K562 (cell line): ENCODE data around the gene RAB3GAP2. TPM values are rescaled to one million over a fixed set of nuclear protein-coding genes. Genes with fewer than 3 reads are reported as not detected.

Experiments used
- CC2D1A ChIP-seq: fragments of 450-650 bp; IDR thresholded peaks from 2 replicates; pipeline ENCODE4 v1.6.1; 2017; ENCODE audit warnings: mild to moderate bottlenecking
- CEBPG ChIP-seq, 3 experiments: fragments of 200-800 bp in 1 of 3; sonication (Bioruptor generic) in 1 of 3; sonication (generic) in 1 of 3; formaldehyde crosslinking in 1 of 3; IDR thresholded peaks in 2 of 3; conservative IDR thresholded peaks in 1 of 3; 2 replicates each; pipeline versions ENCODE4 v1.6.1 to v1.8.0; 2016 to 2022; ENCODE audit warnings: missing compliant biosample characterization in 2 of 3, missing genetic modification characterization in 2 of 3, mild to moderate bottlenecking in 1 of 3, missing genetic modification reagents in 1 of 3
- DLX4 ChIP-seq: fragments of 250-450 bp; sonication (Bioruptor Pico); IDR thresholded peaks from 2 replicates; pipeline ENCODE4 v1.6.1; 2021; ENCODE audit warnings: mild to moderate bottlenecking
- E2F1 ChIP-seq: sonication (generic); formaldehyde crosslinking; IDR thresholded peaks from 2 replicates; pipeline ENCODE4 v1.8.1; 2023; ENCODE audit warnings: mild to moderate bottlenecking, missing genetic modification reagents, moderate library complexity
- E2F8 ChIP-seq: fragments of 450-650 bp; IDR thresholded peaks from 2 replicates; pipeline ENCODE4 v1.7.1; 2018; ENCODE audit warnings: mild to moderate bottlenecking, low read depth; ENCODE audit not compliant: partially characterized antibody
- FOXJ2 ChIP-seq: fragments of 200-800 bp; sonication (Bioruptor generic); IDR thresholded peaks from 2 replicates; pipeline ENCODE4 v1.6.1; 2016; ENCODE audit warnings: missing genetic modification characterization, missing compliant biosample characterization
- JUND ChIP-seq, 2 experiments: IDR thresholded peaks; 2 replicates in 1 of 2; 3 replicates in 1 of 2; pipeline ENCODE4 v1.6.1; 2011; ENCODE audit warnings: borderline replicate concordance in 2 of 2, low read depth in 2 of 2, low read length in 2 of 2, improper control_type of control experiment in 1 of 2, missing biosample characterization in 1 of 2, missing genetic modification characterization in 1 of 2, missing genetic modification reagents in 1 of 2
- KDM1A ChIP-seq, 2 experiments: fragments of 450-650 bp; IDR thresholded peaks; 2 replicates each; pipeline ENCODE4 v1.6.1; 2016; ENCODE audit warnings: mild to moderate bottlenecking in 2 of 2
- MEF2A ChIP-seq: IDR thresholded peaks from 2 replicates; pipeline ENCODE4 v1.6.1; 2011; ENCODE audit warnings: low read depth, mild to moderate bottlenecking, low read length, moderate library complexity; ENCODE audit not compliant: control insufficient read depth
- NR1H2 ChIP-seq: sonication (generic); formaldehyde crosslinking; IDR thresholded peaks from 2 replicates; pipeline ENCODE4 v1.4.0; 2020; ENCODE audit warnings: mild to moderate bottlenecking, missing genetic modification reagents
- PHF21A ChIP-seq: fragments of 450-650 bp; IDR thresholded peaks from 2 replicates; pipeline ENCODE4 v1.6.1; 2017; ENCODE audit warnings: low read depth, borderline replicate concordance
- PKNOX1 ChIP-seq: fragments of 450-650 bp; IDR thresholded peaks from 2 replicates; pipeline ENCODE4 v1.6.1; 2016
- RUNX1 ChIP-seq: sonication (generic); IDR thresholded peaks from 2 replicates; pipeline ENCODE4 v1.6.1; 2016; ENCODE audit warnings: antibody characterized with exemption, low read depth
- SMARCA4 ChIP-seq: fragments of 450-650 bp; IDR thresholded peaks from 2 replicates; pipeline ENCODE4 v1.6.1; 2016
- ZNF175 ChIP-seq: fragments of 200-800 bp; sonication (Bioruptor generic); IDR thresholded peaks from 2 replicates; pipeline ENCODE4 v1.6.1; 2016; ENCODE audit warnings: low read depth, mild to moderate bottlenecking, missing genetic modification characterization, missing compliant biosample characterization
- ZNF280B ChIP-seq: fragments of 250-450 bp; sonication (Bioruptor Pico); IDR thresholded peaks from 2 replicates; pipeline ENCODE4 v1.5.1; 2021; ENCODE audit warnings: mild to moderate bottlenecking
- ZNF316 ChIP-seq: fragments of 450-650 bp; IDR thresholded peaks from 2 replicates; pipeline ENCODE4 v1.6.1; 2016
- ZNF584 ChIP-seq: fragments of 200-800 bp; sonication (Bioruptor generic); IDR thresholded peaks from 2 replicates; pipeline ENCODE4 v1.6.1; 2016; ENCODE audit warnings: low read depth, mild to moderate bottlenecking, missing genetic modification characterization, missing compliant biosample characterization
- polyA plus RNA-seq, 8 experiments: library from polyadenylated mRNA; depleted of rRNA in 4 of 8; stranded (reverse) in 5 of 8; unstranded in 3 of 8; fragments of >200 nt; fragmentation: Nextera tagmentation in 2 of 8; fragmentation: Illumina TruSeq in 1 of 8; extraction: Ambion mirVana in 2 of 8; extraction: Trizol in 1 of 8; gene quantifications; 2 replicates each; pipeline versions ENCODE4 v1.2.1 to v1.2.3, GENCODE V29; 2011 to 2014; ENCODE audit warnings: inconsistent platforms in 1 of 8, missing spikeins in 1 of 8
- total RNA-seq, 7 experiments: library from RNA; depleted of rRNA in 6 of 7; stranded (reverse); fragments of >200 nt in 6 of 7; fragmentation: Illumina TruSeq in 2 of 7; extraction: Trizol in 2 of 7; gene quantifications; 2 replicates each; pipeline versions ENCODE4 v1.2.1 to v1.2.3, GENCODE V29; 2011 to 2021; ENCODE audit warnings: low replicate concordance in 1 of 7

Gene RAB3GAP2
- total and polyA plus RNA-seq, 9 of the 15 experiments (the other 6 are each of a cell fraction or from before 2014, with no cell fraction given), result 14.1 to 69.1 (median 32.2) TPM

GRCh38 chr1:220300442-220301121 is 28.3 kb upstream of the RAB3GAP2 start (continued):
- TF ChIP-seq E2F8 (no peak), NR1H2 (CRISPR knock-in tag) (no peak), SMARCA4 (peak; percentile 81), E2F1 (CRISPR knock-in tag) (no peak), KDM1A (IDR thresholded peaks at IDR 0.05) (peak; percentile 89 to 90), PHF21A (no peak), ZNF280B (CRISPR knock-in tag) (no peak), ZNF584 (CRISPR knock-in tag) (peak; percentile 70), JUND (IDR thresholded peaks at IDR 0.05; ENCODE audit: borderline replicate concordance, low read depth, low read length) (peak; percentile 98), JUND (tag; IDR thresholded peaks at IDR 0.05; ENCODE audit: borderline replicate concordance, low read depth, low read length) (peak; percentile 99), CC2D1A (no peak), PKNOX1 (peak; percentile 19; the same call in 1 of the 2 replicates), RUNX1 (no peak), ZNF175 (CRISPR knock-in tag) (peak; percentile 93), MEF2A (no peak), DLX4 (CRISPR knock-in tag) (no peak), FOXJ2 (tag) (peak; percentile 95), ZNF316 (0 out of 2 replicates have a peak, but pooled peaks have one; percentile 6), CEBPG (CRISPR knock-in tag; IDR thresholded peaks at IDR 0.05) (peak; percentile 88), CEBPG (tag; conservative IDR thresholded peaks at IDR 0.05 in 1 of 2, IDR thresholded peaks at IDR 0.05 in 1 of 2) (peak; percentile 93 to 98)
